Measurements from ENCODE around the gene MTUS2.

The MTUS2 gene

DNA sequence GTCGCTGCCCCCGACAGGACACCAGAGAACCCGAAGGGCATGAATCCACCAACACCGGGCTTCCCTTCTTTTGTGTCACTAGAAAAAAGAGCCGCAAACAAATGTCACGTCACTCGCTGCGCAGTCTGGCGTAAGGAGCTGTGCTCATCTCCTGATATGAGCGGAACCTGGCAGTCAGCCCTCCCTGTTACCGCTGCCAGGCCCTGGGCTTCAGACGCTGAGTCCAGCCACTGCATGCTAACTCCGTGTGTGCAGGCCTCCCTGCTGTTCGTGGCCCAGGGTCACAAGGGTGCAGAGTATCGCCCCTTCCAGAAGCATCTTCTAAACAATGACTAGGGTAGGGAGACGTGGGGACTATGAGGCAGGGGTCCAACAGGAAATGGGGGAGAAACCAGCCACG, 704.0 kb downstream of the MTUS2 start:
- DNase-seq (ENCODE audit: low read depth, low spot score), result no peak

DNA sequence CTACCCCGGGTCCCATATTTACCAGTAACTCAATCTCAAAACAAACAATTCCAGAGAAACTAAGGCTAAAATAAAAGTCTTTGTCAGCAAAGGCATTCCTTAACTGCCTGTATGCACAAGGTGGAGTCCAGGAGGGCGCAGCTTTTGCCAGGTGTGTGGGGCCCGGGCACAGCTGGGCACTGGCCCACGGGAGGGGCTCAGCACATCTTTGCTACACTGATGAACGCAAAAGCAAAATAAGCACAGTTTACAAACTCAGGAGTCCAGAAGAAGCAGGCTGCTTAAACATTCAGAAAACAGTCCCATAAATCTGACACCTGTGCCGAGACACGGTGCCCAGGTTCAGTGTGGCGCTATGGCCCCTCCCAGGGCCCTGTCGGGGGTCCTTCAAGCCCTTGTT, 704.5 kb downstream of the MTUS2 start:
- DNase-seq (ENCODE audit: low read depth, low spot score), result no peak

DNA sequence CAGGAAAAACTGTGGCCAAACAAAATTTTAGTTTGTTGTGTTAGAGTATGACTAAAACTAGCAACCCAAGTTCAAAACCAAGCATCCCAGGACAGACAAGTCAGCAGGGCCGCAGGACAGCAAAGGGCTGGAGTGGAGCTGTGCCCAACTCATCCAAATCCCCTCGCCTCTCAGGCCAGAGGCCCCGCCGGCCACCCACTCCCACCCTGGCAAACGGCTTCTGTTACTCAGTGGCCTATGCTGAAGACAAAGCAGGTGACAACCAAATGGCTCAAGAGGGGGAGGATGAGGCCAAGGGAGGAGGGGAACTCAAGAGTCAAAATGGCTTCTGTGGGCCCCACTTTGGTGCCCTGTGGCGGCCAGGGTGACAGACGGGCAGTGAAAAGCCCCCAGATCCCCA, 705.6 kb downstream of the MTUS2 start:
- no peak for DNase-seq (ENCODE audit: low read depth, low spot score)

DNA sequence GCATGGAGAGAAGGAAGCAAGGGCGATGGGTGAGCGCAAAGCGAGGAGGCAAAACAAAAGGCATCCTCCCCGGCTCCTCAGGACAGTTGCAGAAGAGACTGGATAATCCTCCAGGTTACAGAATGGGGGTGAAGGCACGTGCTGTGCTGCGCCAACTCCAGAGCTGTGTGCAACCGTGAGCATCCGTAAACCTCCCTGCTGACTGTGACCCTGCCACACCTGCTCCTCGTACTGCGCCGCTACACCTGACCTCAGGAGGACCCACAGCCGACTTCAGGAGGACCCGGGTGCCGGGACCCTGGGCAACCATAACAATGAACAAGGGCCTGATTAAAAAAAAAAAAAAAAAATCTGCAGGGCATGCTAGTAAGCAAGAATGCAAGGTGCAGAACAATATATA, 706.6 kb downstream of the MTUS2 start:
- no peak for DNase-seq (ENCODE audit: low read depth, low spot score)

DNA sequence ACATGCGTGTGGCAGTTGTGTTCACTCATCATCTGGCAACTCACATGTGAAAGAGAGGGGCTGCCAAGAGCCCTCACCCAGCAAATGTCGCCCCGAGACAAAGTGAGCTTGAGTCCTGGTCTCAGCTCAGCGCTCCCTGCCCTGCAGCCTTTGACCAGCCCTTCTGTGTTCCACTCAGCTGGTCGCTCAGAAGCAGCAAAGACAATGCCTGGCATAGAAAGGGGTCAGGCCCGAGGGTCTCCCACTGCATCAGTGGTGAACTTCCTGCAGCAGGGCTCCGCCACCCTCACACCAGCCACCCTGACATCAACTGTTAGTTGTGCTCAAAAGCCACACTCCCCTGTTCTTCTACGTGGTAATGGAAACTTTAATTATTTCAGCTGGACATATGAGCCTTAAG, 707.4 kb downstream of the MTUS2 start:
- no peak for DNase-seq (ENCODE audit: low read depth, low spot score)

DNA sequence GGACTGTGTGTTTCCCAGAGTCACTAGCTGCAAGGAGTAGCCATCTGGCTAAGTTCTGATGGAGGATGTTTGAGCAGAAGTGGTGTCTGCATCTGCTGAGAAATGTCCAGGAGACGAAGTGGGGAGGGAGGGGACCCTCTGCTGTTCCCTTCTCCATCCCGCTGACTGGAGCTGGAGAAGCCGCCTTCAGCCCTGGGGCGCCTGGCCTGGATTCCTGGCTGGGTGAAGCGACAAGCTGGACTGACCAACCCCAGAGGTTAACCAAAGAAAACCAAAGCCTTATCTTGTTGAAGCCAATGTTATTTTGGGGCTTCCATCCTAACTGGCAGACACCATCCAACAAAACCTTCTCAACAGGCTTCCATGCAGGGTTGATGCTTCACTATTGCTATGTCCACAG, 707.8 kb downstream of the MTUS2 start:
- no peak for DNase-seq (ENCODE audit: low read depth, low spot score)

DNA sequence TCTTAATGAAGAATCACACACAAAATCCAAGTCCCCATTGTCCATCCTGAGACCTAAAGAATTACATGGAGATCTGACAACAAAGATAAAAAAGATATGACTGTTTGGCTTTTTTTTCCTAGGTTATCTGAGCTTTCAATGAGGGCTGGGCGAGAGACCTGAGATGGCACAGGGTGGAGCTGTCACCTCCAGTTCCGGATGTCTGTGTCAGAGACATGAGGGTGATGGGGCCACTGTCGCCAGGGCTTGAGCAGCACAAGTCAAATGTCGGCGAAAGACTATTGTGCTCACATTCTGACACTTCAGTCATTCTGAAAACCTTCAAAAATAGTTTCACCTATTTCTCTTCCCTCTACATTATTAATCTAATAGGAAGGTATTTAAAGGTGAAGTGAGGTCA, 709.6 kb downstream of the MTUS2 start:
- no peak for DNase-seq (ENCODE audit: low read depth, low spot score)

DNA sequence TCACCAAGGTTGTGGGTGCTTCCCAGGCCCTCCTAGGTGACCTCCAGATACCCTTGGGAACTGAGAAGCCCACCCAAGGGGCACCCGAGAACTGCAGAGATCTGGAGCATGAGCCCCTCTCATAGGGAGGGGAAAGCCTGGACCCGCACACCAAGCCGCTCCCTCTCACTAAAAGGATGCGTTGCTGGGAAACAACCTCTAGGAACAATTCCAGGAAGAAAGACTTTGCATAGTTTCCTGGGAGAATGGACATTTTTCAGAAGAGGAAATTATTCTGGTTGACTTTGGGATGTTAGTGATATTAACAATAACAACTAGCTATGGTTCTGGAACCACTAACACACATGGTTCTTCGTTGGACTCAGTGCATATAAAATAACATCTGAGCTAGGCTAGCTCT, 710.8 kb downstream of the MTUS2 start:
- DNase-seq (ENCODE audit: low read depth, low spot score), result no peak

DNA sequence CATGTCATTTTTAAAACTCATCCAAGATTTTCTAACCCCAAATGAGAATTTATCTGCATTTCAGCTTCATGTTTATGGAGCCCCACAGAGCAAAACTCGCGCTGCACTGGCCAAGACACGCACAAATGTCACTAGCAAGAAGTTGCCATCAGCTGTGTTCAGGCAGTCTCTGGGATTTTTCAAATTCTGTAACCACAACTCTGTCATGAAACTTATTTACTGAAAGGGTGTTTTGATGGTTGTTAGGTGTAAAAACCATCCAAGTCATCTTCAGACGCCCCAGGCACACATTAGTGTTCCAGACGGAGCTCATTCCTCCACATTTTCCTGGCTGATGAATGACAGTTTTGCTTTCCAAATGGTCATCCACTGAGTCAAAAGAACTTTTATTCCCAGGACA, 712.0 kb downstream of the MTUS2 start:
- no peak for DNase-seq (ENCODE audit: low read depth, low spot score)

DNA sequence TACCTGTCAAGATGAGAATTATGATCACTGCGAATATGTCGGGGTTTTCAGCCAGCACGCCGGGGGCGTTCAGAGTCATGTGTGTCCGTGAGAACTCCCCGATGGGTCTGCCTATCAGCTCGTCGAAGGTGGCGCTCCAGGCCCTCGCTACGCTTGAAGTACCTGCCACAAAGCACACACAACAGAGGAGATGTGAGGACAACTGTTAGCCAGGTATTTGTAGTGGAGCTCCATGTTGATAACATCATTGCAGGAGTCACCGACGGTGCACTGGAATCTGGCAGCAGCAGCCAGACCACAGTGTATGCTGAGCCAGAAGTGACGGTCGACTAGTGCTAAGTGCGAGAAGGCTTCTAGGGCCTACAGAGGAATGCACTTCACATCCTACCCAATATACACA, 712.7 kb downstream of the MTUS2 start:
- no peak for DNase-seq (ENCODE audit: low read depth, low spot score)

DNA sequence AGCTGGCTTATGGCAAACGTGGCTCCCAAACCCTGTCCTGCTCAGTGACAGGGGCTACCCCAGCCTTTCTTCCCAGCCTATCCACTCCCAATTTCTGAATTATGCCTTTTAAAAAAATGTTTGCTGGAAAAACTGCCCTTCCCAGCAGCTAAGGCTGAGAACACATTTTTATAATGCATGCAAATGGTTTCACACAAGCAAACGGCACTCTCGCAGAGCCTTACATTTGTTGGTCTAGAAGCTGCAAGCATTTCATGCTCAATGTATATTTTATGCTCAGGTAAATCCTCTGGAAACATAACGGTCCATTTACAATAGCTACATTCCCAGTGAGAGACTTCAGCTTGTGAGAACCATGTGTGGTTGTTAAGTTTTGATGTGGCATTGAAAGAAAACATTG, 713.9 kb downstream of the MTUS2 start:
- DNase-seq (ENCODE audit: low read depth, low spot score), result no peak

DNA sequence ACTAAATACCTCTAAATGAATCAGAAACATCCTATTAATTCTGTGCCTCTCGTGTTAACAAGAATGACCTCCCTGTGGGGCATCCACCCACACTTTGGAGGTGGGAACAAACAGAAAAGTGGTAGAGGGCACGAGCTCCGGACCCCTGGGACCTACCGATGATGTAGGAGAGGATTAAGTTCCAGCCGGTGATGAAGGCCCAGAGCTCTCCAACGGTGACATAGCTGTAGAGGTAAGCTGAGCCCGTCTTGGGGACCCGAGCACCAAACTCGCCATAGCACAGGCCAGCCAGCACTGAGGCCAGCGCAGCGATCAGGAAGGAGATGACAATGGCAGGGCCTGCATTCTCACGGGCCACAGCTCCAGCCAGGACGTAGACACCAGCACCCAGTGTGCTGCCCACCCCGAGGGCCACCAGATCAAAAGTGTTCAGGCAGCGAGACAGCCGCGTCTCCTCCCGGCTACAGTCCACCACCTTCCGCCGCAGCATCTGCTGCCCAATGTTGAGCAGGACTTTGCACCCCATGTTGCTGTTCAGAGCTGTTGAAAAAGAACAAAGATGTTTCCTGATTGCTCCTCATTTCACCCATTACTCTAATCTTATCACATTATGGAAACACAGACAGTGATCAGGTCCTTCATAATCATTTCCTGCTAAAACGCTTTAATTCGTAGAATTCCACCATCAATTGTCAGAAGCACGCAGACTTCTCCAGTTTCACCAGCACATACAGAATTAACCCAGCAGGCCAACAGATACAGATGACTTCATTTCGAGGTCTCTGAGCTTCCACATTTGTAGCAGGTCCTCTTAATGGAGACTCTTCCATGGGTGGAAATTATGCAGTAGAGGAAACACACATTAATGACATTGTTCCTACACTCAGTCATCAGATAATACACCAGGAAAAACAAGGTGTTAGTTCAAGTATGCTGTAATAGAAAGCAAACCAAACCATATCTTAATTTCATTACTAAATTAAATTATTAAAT, 715.8 kb downstream of the MTUS2 start:
- no peak for DNase-seq (ENCODE audit: low read depth, low spot score)

DNA sequence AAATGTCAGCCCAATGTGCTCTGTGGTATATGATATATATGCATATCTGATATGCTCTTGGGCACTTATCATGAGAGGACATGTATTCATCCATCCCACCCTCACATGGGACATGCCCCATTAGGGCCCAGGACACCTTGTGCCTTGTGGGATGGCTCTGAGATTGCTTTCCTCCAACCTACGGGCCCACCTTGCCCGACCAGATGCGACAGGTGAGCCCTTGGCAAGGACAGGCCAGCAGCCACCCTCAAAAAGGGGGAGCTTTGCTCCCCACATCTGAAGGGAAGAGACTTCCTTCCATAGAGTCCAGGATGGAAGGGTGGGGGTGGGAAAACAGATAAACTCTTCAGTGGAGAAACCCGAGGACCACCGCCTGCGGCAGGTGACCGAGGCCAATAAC, 716.7 kb downstream of the MTUS2 start:
- no peak for DNase-seq (ENCODE audit: low read depth, low spot score)

DNA sequence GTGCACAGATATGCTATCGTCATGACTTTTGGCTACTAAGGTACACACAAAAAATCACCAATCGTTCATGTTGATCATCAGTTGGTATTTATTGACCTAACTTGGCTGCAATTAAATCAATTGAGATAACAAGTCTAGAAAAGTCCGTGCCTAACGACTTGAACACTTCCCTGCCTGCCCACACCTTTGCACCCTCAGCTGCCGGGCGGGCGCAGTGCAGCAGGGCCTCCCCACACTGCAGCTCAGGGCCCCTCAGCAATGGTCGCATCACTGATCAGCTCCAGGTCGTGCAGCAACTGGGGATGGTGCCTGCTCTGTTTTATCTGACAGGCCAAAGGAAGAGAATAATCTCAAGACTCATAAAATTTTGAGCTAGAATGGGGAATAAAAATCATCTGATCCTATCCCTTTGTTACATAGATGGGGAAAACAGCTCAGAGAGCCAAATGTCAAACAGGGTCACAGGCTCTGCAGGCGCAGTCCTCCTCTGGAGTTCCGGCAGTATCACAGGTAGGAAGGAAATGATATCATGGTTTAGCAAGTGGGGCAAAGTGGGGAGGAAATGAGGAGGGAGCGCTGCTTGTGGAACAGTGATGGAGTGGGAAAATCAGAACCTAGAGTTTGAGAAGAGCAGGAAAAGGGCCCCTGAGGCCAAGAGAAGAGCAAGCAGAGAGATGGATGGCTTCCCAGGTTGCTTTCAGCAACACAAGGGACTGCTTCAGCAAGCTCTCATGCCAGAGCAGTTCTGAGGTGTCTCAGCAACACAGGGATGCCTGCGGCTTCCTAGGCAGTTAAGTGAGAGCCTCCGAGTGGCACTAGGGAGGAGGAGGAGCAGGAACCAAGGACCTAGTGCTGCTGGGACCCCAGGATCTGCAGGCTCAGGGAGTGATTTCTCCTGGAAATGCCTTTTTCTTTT, 717.9 kb downstream of the MTUS2 start:
- no peak for DNase-seq (ENCODE audit: low read depth, low spot score)

DNA sequence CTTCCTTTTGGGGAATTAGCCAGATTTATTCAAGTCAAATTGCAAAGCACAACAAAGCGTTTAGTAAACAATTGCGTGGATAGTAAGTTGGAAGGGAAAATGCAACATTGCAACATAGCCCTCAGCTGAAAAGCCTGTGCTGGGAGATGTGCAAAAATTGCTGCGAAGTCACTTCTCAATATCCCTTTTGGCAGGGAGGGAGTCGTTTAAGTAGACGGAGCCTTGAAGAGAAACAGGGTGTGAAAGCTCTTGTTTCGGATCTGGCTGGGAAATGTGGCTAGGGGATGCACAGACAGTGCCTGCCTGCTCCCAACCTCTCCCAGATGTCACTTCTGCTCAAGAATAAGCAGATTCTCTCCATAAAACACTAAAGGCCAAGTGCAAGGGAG, 718.5 kb downstream of the MTUS2 start:
- DNase-seq (ENCODE audit: low read depth, low spot score), result no peak

DNA sequence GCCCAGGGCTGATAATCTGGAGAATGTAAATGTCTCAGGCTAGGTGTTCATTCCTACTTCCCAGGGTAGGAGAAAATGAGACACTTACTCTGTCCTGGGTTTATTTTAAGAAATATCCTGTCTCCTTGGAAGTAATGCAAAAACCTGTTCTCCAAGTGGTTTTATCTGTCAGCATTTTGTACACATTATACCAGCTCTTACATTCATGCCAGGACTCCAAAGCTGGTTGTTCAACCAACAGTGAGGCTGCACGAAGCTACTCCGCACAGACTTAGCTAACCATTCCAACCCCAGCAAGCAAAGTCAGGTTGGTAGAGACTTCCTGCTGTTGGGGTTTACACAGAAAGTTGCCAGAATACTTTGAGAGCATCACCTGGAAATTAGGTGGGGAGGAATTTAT, 719.7 kb downstream of the MTUS2 start:
- no peak for DNase-seq (ENCODE audit: low read depth, low spot score)

DNA sequence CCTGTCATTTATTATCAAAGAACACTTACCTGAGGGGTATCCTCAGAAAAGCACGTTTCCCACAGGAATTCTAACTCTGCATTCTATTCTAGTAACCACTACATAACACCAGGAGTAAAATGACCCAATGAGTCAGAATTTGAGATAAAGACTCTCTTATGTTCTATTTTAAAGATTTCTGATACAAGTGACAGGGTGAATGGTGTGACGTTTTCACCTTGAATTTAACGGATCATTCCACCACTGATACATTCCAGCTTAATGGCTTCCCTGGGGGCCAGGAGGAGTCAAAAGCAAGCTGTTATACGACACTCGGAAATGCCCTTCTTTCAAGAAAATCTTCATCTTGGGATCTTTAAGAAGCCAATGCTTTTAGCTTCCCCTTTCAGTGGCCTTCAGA, 720.2 kb downstream of the MTUS2 start:
- DNase-seq (ENCODE audit: low read depth, low spot score), result no peak

DNA sequence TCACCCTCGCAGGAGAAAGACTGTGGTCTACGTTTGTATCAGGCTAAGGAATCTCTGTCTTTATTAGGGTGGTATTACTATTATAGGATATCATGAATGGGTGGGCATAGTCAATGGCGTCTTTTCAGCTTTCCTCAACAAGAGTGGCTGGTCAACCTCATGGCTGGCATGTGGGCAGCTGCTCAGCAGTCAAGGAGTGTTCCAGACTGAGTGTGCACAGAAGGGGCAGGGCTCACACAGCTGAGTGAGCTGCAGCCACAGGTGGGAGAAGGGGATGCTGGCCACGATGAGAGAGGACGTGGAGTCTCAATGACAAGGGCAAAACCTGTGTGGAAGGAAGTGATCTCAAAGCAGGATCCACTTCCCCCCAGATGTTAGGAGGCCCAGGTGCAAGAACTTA, 720.7 kb downstream of the MTUS2 start:
- DNase-seq (ENCODE audit: low read depth, low spot score), result no peak

DNA sequence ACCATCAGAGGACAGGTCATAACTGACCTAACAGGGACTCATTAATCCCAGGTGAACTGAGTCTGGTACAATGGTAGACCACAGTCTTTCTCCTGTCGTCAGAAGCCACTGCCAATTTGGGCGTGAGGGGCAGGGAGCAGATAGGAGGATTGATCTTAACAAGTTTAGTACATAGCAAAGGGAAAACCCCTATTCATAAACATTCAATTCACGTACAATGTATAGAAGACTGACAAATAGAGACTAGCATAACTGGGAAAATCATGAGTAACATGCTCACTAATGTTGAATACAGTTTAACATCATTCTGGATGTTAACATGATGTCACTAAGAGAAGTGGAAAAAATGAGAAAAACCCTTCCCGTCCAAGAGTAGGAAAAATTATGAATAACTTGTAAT, 721.3 kb downstream of the MTUS2 start:
- DNase-seq (ENCODE audit: low read depth, low spot score), result no peak

DNA sequence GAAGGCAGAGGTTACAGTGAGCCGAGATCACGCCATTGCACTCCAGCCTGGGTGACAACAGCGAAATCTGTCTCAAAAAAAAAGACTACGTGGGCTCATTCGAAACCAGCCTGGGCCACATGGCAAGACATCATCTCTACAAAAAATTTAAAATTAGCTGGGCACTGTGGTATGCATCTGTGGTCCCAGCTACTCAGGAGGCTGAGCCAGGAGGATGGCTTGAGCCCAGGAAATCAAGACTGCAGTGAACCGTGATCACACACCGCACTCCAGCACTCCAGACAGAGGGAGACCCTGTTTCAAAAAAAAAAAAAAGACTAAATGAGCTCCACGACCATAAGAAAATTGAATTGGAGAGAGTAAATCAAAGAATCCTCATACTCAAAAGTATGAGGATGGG, 722.2 kb downstream of the MTUS2 start:
- no peak for DNase-seq (ENCODE audit: low read depth, low spot score)

DNA sequence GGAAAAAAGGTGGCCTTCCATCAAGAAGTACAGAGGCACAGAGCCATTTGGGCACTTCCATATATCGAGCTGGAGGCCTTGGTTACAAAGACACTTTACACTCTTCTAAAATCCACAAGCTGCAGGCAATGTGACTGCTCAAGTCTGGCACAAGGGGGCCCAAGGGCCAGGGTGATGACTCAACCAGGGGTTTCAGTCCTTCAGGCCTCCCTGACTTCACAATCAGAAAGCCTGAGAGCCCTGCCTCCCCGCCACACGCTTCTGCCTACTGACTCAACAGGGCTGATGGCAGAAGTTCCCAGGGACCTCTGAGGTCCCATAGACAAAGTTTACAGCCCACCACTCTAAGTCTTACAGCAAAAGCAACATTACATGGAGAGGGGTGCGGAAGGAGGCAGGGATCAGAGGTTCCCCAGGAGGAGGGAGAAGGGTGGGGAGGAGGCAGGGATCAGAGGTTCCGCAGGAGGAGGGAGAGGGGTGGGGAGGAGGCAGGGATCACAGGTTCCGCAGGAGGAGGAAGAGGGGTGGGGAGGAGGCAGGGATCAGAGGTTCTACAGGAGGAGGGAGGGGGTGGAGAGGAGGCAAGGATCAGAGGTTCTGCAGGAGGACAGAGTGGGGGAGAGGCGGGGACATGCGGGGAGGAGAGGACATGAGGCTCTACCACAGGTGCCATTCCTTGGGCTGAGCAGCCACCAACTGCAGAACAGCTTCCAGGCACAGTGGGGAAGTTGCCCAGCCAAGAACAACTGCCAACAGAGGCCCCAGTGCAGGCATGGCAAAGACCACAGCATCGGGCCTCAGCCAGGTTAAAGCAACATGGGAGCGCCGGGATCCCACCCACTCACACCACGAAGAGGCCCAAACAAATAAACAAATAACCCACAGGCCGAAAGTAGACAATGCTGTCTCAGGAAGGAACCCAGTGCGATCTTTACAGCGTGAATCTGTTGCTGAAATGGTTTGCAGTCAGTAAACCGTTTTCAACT, 723.4 kb downstream of the MTUS2 start:
- DNase-seq (ENCODE audit: low read depth, low spot score), result no peak
